NCI-H2171 treated with DMSO at 0.1 percent for 48 hours (cell line): ENCODE data around the gene PTPN6.
A peak's percentile ranks its signal among the peaks of the same experiment; 100 is the strongest.

Source experiments
- DNase-seq: peaks from one replicate; lab custom pipeline; 2025; lab: John Stamatoyannopoulos, UW

Gene PTPN6

GRCh38 chr12:6923003-6923732 is 28.0 kb upstream of the PTPN6 start:
- no peak for DNase-seq

- DNase-seq, result no peak
These were observed 27.3 kb upstream of the PTPN6 start for GRCh38 chr12:6923851-6924250.

GRCh38 chr12:6925239-6925539 is 26.0 kb upstream of the PTPN6 start:
- peak; percentile 85 for DNase-seq

GRCh38 chr12:6925540-6926279 is 25.4 kb upstream of the PTPN6 start:
- DNase-seq, result peak; percentile 94

- DNase-seq, result peak; percentile 96
These were observed 23.7 kb upstream of the PTPN6 start, which contains the start of gene ATN1 for GRCh38 chr12:6927379-6928021. Gene ATN1, plus strand, starts transcription at chr12:6927959. Its CDS starts 6,043 bp downstream, at chr12:6934002.

GRCh38 chr12:6928022-6928702 is 23.0 kb upstream of the PTPN6 start:
- no peak for DNase-seq

- no peak for DNase-seq
These were observed 22.3 kb upstream of the PTPN6 start for GRCh38 chr12:6928703-6929407.

GRCh38 chr12:6929466-6930452 is 21.4 kb upstream of the PTPN6 start:
- no peak for DNase-seq

- DNase-seq, result no peak
These were observed 18.4 kb upstream of the PTPN6 start for GRCh38 chr12:6932766-6933165.

- DNase-seq, result no peak
These were observed 17.0 kb upstream of the PTPN6 start for GRCh38 chr12:6934110-6934509.

- no peak for DNase-seq
These were observed 15.6 kb upstream of the PTPN6 start for GRCh38 chr12:6935371-6936193.

GRCh38 chr12:6936194-6936635 is 14.9 kb upstream of the PTPN6 start:
- no peak for DNase-seq

GRCh38 chr12:6936636-6937480 is 14.3 kb upstream of the PTPN6 start:
- DNase-seq, result peak; percentile 93

- peak; percentile 100 for DNase-seq
These were observed 13.4 kb upstream of the PTPN6 start for GRCh38 chr12:6937481-6938352.

GRCh38 chr12:6938353-6939190 is 12.6 kb upstream of the PTPN6 start:
- no peak for DNase-seq

GRCh38 chr12:6939191-6939540 is 12.0 kb upstream of the PTPN6 start:
- DNase-seq, result no peak

- DNase-seq, result no peak
These were observed 9.9 kb upstream of the PTPN6 start for GRCh38 chr12:6941267-6941666.
